Gastroesophageal sphincter (tissue), 3 donors: ENCODE measurements around the gene SMAGP.

Experiments
- CTCF ChIP-seq, 4 experiments: fragments of 200-600 bp in 2 of 4; fragments of 450-650 bp in 2 of 4; sonication (generic) in 1 of 4; IDR thresholded peaks; one replicate each; pipeline ENCODE4 v1.5.1; 2017 to 2019; ENCODE audit warnings: antibody characterized with exemption in 4 of 4, mild to moderate bottlenecking in 2 of 4, moderate library complexity in 2 of 4
- EP300 ChIP-seq: sonication (generic); formaldehyde crosslinking; IDR thresholded peaks from one replicate; pipeline ENCODE4 v1.6.1; 2017; ENCODE audit warnings: antibody characterized with exemption, mild to moderate bottlenecking
- POLR2A ChIP-seq, 2 donors: fragments of 450-650 bp; IDR thresholded peaks; one replicate each; pipeline ENCODE4 v1.6.1; 2017; ENCODE audit warnings: antibody characterized with exemption in 2 of 2, mild to moderate bottlenecking in 2 of 2, moderate library complexity in 1 of 2
- POLR2AphosphoS5 ChIP-seq: sonication (generic); formaldehyde crosslinking; IDR thresholded peaks from one replicate; pipeline ENCODE4 v1.6.1; 2017; ENCODE audit warnings: antibody characterized with exemption

- no peak for TF ChIP-seq CTCF (IDR thresholded peaks at IDR 0.05)
- TF ChIP-seq POLR2A (IDR thresholded peaks at IDR 0.05) = no peak
- no peak for TF ChIP-seq POLR2AphosphoS5
- TF ChIP-seq EP300 = no peak
Measured at GRCh38 chr12:51232642-51233041, 37.6 kb downstream of the SMAGP start.
